Measurements from ENCODE around the gene STARD3NL.
"Not testable (repeated sequence)": the region's sequence is repeated elsewhere in the genome, so short reads cannot be mapped to it uniquely, and the experiment has no call there.

GRCh38 chr7:38264602-38265001 lies 86.6 kb downstream of the STARD3NL start:
- TF ChIP-seq POLR2A, CTCF, EP300 (IDR thresholded peaks at IDR 0.05): not testable (repeated sequence)

All from tibial nerve (tissue), 4 donors.